ENCODE data around the gene UCKL1. TPM values are rescaled to one million over a fixed set of nuclear protein-coding genes. Genes with fewer than 3 reads are reported as not detected.
A peak's percentile ranks its signal among the peaks of the same experiment; 100 is the strongest.

Gene UCKL1
- total RNA-seq, 4 donors from 2014 or later: 16.6 to 31.0 (median 24.1) TPM

- Histone ChIP-seq H3K4me3 (peak overlapping the region; percentile 93 to 100 (median 94)), H3K27ac (replicated peaks in 1 of 4) (peak overlapping the region; percentile 90 to 97 (median 94)), H3K36me3 (peaks cover 0 to 21% (median 20%) of the 10 kb centered on the region in 4 donors), H3K9me3 (no peaks in the 10 kb centered on the region), H3K27me3 (no peaks in the 10 kb centered on the region), H3K4me1 (peaks cover 65 to 70% (median 69%) of the 10 kb centered on the region in 4 donors)
- TF ChIP-seq POLR2A (IDR thresholded peaks at IDR 0.05; ENCODE audit: low read depth) (no peak), POLR2AphosphoS5 (IDR thresholded peaks at IDR 0.05) (no peak), CTCF (IDR thresholded peaks at IDR 0.05) (peak; percentile 47 to 54 (median 53)), EP300 (IDR thresholded peaks at IDR 0.05) (no peak)
- 3% methylated on average over 5 of the region's 31 CpGs for WGBS
- intact Hi-C loops (cut with DNase I): no loop called here
- no peak for DNase-seq (ENCODE audit: extremely low spot score)
These were observed 862 bp downstream of the UCKL1 start for GRCh38 chr20:63955281-63955826.

GRCh38 chr20:63953764-63954429, 2.3 kb downstream of the UCKL1 start:
- Histone ChIP-seq H3K27me3 (no peaks in the 10 kb centered on the region), H3K9me3 (no peaks in the 10 kb centered on the region), H3K36me3 (peaks cover 0 to 11% (median 6%) of the 10 kb centered on the region in 4 donors), H3K4me3 (peak overlapping the region in 2 of 4 donors; percentile 93 to 95), H3K27ac (replicated peaks in 1 of 4) (peak overlapping the region; percentile 86 to 94 (median 92)), H3K4me1 (peaks cover 79 to 85% (median 84%) of the 10 kb centered on the region in 4 donors)
- TF ChIP-seq POLR2AphosphoS5 (IDR thresholded peaks at IDR 0.05) (no peak), CTCF (IDR thresholded peaks at IDR 0.05) (no peak), POLR2A (IDR thresholded peaks at IDR 0.05; ENCODE audit: low read depth) (no peak), EP300 (IDR thresholded peaks at IDR 0.05) (no peak)
- no peak for DNase-seq (ENCODE audit: extremely low spot score)
- intact Hi-C loops (cut with DNase I): no loop called here
- 53% methylated on average over 12 of the region's 13 CpGs for WGBS

GRCh38 chr20:63952769-63953168, 3.4 kb downstream of the UCKL1 start:
- Histone ChIP-seq H3K27ac (replicated peaks in 1 of 4) (peak overlapping the region; percentile 86 to 93 (median 88)), H3K9me3 (no peaks in the 10 kb centered on the region), H3K36me3 (peaks cover 0 to 11% (median 0%) of the 10 kb centered on the region in 4 donors), H3K4me3 (no peak overlapping the region), H3K27me3 (no peaks in the 10 kb centered on the region), H3K4me1 (peaks cover 87 to 92% (median 91%) of the 10 kb centered on the region in 4 donors)
- intact Hi-C loops (cut with DNase I): no loop called here
- no peak for TF ChIP-seq POLR2A (IDR thresholded peaks at IDR 0.05; ENCODE audit: low read depth)
- TF ChIP-seq EP300 (IDR thresholded peaks at IDR 0.05): no peak
- TF ChIP-seq POLR2AphosphoS5 (IDR thresholded peaks at IDR 0.05): no peak
- TF ChIP-seq CTCF (IDR thresholded peaks at IDR 0.05): no peak
- DNase-seq (ENCODE audit: extremely low spot score): no peak
- WGBS: 80% methylated on average over 1 of the region's 14 CpGs

- no peaks in the 10 kb centered on the region for H3K27me3 ChIP-seq
- H3K9me3 ChIP-seq: no peaks in the 10 kb centered on the region
- DNase-seq (ENCODE audit: extremely low spot score): no peak
- peaks cover 87 to 92% (median 91%) of the 10 kb centered on the region in 4 donors for H3K4me1 ChIP-seq
- TF ChIP-seq POLR2AphosphoS5 (IDR thresholded peaks at IDR 0.05) (no peak), CTCF (IDR thresholded peaks at IDR 0.05) (no peak), POLR2A (IDR thresholded peaks at IDR 0.05; ENCODE audit: low read depth) (no peak), EP300 (IDR thresholded peaks at IDR 0.05) (no peak)
- peak overlapping the region; percentile 86 to 93 (median 88) for H3K27ac ChIP-seq (replicated peaks in 1 of 4)
- peaks cover 0 to 11% (median 0%) of the 10 kb centered on the region in 4 donors for H3K36me3 ChIP-seq
- intact Hi-C loops (cut with DNase I): no loop called here
- 65% methylated on average over 10 of the region's 15 CpGs for WGBS
- no peak overlapping the region for H3K4me3 ChIP-seq
These were observed 4.0 kb downstream of the UCKL1 start for GRCh38 chr20:63952210-63952535.
